Trophoblast cell (in vitro differentiated cells and primary cell): Measurements from ENCODE around the gene ABCG2.

Source experiments
- DNase-seq, 2 donors: peaks; one replicate each; pipeline ENCODE4 v3.0.0-alpha.2; 2016
- H2AFZ ChIP-seq: 2 replicates; pipeline ENCODE4 v1.6.1; 2013; ENCODE audit warnings: low read length, moderate library complexity, mild to moderate bottlenecking; ENCODE audit not compliant: insufficient read depth, poor library complexity
- H2AK5ac ChIP-seq: 2 replicates; pipeline ENCODE4 v1.6.1; 2013; ENCODE audit warnings: mild to moderate bottlenecking, low read length
- H2BK120ac ChIP-seq: 2 replicates; pipeline ENCODE4 v1.6.1; 2013; ENCODE audit warnings: low read length, mild to moderate bottlenecking, moderate library complexity; ENCODE audit not compliant: insufficient read depth, poor library complexity
- H2BK12ac ChIP-seq: 2 replicates; pipeline ENCODE4 v1.6.1; 2013; ENCODE audit warnings: mild to moderate bottlenecking, low read length, moderate library complexity
- H2BK5ac ChIP-seq: 2 replicates; pipeline ENCODE4 v1.6.1; 2013; ENCODE audit warnings: low read length, low read depth, moderate library complexity, mild to moderate bottlenecking; ENCODE audit not compliant: poor library complexity
- H3K14ac ChIP-seq: 2 replicates; pipeline ENCODE4 v1.6.1; 2013; ENCODE audit warnings: mild to moderate bottlenecking, low read length
- H3K18ac ChIP-seq: 2 replicates; pipeline ENCODE4 v1.6.1; 2013; ENCODE audit warnings: mild to moderate bottlenecking, low read length
- H3K23ac ChIP-seq: 2 replicates; pipeline ENCODE4 v1.6.1; 2013; ENCODE audit warnings: low read length
- H3K27ac ChIP-seq: 2 replicates; pipeline ENCODE4 v1.5.1; 2013; ENCODE audit warnings: low read depth, mild to moderate bottlenecking, inconsistent platforms, low read length, moderate library complexity
- H3K27me3 ChIP-seq: 2 replicates; pipeline ENCODE4 v1.6.1; 2013; ENCODE audit warnings: inconsistent platforms, mild to moderate bottlenecking, low read length, moderate library complexity; ENCODE audit not compliant: insufficient read depth
- H3K36me3 ChIP-seq, 2 experiments: 1 replicate in 1 of 2; 2 replicates in 1 of 2; pipeline ENCODE4 v1.6.1; 2013; ENCODE audit warnings: low read length in 2 of 2, mild to moderate bottlenecking in 2 of 2, moderate library complexity in 1 of 2; ENCODE audit not compliant: insufficient read depth in 2 of 2, control insufficient read depth in 1 of 2
- H3K4ac ChIP-seq: 2 replicates; pipeline ENCODE4 v1.6.1; 2013; ENCODE audit warnings: low read depth, mild to moderate bottlenecking, low read length, moderate library complexity
- H3K4me1 ChIP-seq, 2 experiments: 1 replicate in 1 of 2; 2 replicates in 1 of 2; pipeline ENCODE4 v1.6.1; 2013; ENCODE audit warnings: low read length in 2 of 2, mild to moderate bottlenecking in 2 of 2, moderate library complexity in 1 of 2; ENCODE audit not compliant: insufficient read depth in 2 of 2, control insufficient read depth in 1 of 2
- H3K4me2 ChIP-seq: 2 replicates; pipeline ENCODE4 v1.6.1; 2013; ENCODE audit warnings: inconsistent platforms, mild to moderate bottlenecking, low read length, moderate library complexity
- H3K4me3 ChIP-seq: 2 replicates; pipeline ENCODE4 v1.5.1; 2013; ENCODE audit warnings: mild to moderate bottlenecking, low read depth, low read length, inconsistent platforms
- H3K79me1 ChIP-seq: one replicate; pipeline ENCODE4 v1.6.1; 2013; ENCODE audit warnings: low read length
- H3K79me2 ChIP-seq: 2 replicates; pipeline ENCODE4 v1.6.1; 2013; ENCODE audit warnings: low read length, mild to moderate bottlenecking; ENCODE audit not compliant: control insufficient read depth, insufficient read depth, poor library complexity
- H3K9ac ChIP-seq: 2 replicates; pipeline ENCODE4 v1.6.1; 2013; ENCODE audit warnings: mild to moderate bottlenecking, low read length
- H3K9me3 ChIP-seq: 2 replicates; pipeline ENCODE4 v1.6.1; 2013; ENCODE audit warnings: low read depth, mild to moderate bottlenecking, control low read depth, inconsistent platforms, low read length; ENCODE audit not compliant: insufficient read depth
- H4K12ac ChIP-seq: 2 replicates; pipeline ENCODE4 v1.6.1; 2013; ENCODE audit warnings: low read depth, mild to moderate bottlenecking, low read length, moderate library complexity
- H4K8ac ChIP-seq: 2 replicates; pipeline ENCODE4 v1.6.1; 2013; ENCODE audit warnings: low read depth, mild to moderate bottlenecking, low read length, moderate library complexity
- H4K91ac ChIP-seq: one replicate; pipeline ENCODE4 v1.6.1; 2013; ENCODE audit warnings: low read depth, mild to moderate bottlenecking, low read length, moderate library complexity
- WGBS: extraction: QIAGEN DNeasy Blood & Tissue Kit; methylation state at CpG from one replicate; pipeline ENCODE4 v1.1.7; 2013; ENCODE audit warnings: missing lambda C conversion rate; ENCODE audit not compliant: insufficient read length, insufficient coverage; ENCODE audit errors: extremely low coverage; 5-methylcytosine and 5-hydroxymethylcytosine counted together

ABCG2 gene

DNA sequence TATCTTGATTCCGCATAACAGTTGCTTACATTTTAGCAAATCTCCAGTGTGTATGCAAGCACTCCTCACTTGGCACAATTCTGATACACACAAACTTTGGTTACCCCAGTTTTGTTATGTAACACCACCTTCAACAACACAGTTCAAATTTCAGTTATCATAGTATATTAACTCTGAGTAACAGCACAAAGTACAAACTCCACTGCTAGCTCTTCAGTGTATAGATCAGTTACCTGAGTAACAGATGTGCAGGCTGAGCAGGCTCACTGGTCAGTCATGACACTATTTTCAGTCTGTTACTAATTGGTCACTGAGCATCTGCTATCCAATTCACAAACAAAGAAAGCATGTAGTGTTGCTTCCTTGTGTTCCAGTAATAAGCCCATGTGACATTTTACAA is 95.6 kb downstream of the ABCG2 start:
- Histone ChIP-seq H3K9me3 (no peaks in the 10 kb centered on the region), H2BK120ac (no peak overlapping the region), H3K27me3 (no peaks in the 10 kb centered on the region), H3K27ac (no peak overlapping the region), H3K18ac (no peak overlapping the region), H3K79me2 (no peaks in the 10 kb centered on the region), H3K14ac (no peak overlapping the region), H3K4me1 (peaks cover 0 to 2% of the 10 kb centered on the region in 2 experiments), H2BK12ac (no peak overlapping the region), H3K23ac (no peak overlapping the region), H3K36me3 (peaks cover 13 to 14% of the 10 kb centered on the region in 2 experiments), H3K79me1 (no peaks in the 10 kb centered on the region), H2AK5ac (no peak overlapping the region), H2AFZ (no peak overlapping the region), H3K4me3 (no peak overlapping the region), H4K12ac (no peak overlapping the region), H3K4ac (no peak overlapping the region), H2BK5ac (no peak overlapping the region), H4K8ac (no peak overlapping the region), H4K91ac (no peak overlapping the region), H3K9ac (no peak overlapping the region), H3K4me2 (no peak overlapping the region)
- no CpG with 5 or more reads among the region's 1 CpG for whole genome bisulfite sequencing
- no peak for DNase-seq

GRCh38 chr4:88062311-88062710 is 96.1 kb downstream of the ABCG2 start:
- Histone ChIP-seq H3K14ac (no peak overlapping the region), H3K9me3 (no peaks in the 10 kb centered on the region), H3K79me1 (no peaks in the 10 kb centered on the region), H3K4me2 (no peak overlapping the region), H4K8ac (no peak overlapping the region), H3K27me3 (no peaks in the 10 kb centered on the region), H2BK12ac (no peak overlapping the region), H3K79me2 (no peaks in the 10 kb centered on the region), H3K4ac (no peak overlapping the region), H3K9ac (no peak overlapping the region), H3K4me1 (peaks cover 0 to 2% of the 10 kb centered on the region in 2 experiments), H4K12ac (no peak overlapping the region), H2AK5ac (no peak overlapping the region), H2BK5ac (no peak overlapping the region), H2BK120ac (no peak overlapping the region), H3K23ac (no peak overlapping the region), H3K27ac (no peak overlapping the region), H2AFZ (no peak overlapping the region), H3K36me3 (peaks cover 9 to 11% of the 10 kb centered on the region in 2 experiments), H4K91ac (no peak overlapping the region), H3K4me3 (no peak overlapping the region), H3K18ac (no peak overlapping the region)
- DNase-seq: no peak
- no CpG with 5 or more reads among the region's 1 CpG for WGBS

DNA sequence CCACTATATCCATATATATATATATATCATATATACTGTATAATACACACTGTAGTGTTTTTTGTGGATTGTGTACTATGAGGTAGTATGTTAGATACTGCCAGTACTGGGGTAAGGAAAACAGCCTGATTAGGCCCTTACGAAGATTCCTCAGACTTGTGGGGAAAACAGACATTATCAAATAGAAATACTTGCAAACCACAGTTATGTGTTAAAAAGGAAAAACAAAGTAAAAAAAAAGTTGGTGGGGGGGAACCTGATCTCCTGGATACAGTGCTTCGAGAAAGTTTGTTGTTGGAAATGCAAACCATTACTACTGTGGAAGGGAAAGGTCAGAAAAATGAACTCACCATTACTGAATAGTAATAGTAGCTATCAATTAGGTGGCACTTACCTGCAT is 98.0 kb downstream of the ABCG2 start:
- Histone ChIP-seq H2AK5ac (no peak overlapping the region), H3K18ac (no peak overlapping the region), H3K9me3 (no peaks in the 10 kb centered on the region), H3K27me3 (no peaks in the 10 kb centered on the region), H3K14ac (no peak overlapping the region), H3K4me2 (no peak overlapping the region), H3K4me3 (no peak overlapping the region), H3K36me3 (peaks cover 9% of the 10 kb centered on the region in 2 experiments), H2AFZ (no peak overlapping the region), H2BK120ac (no peak overlapping the region), H4K8ac (no peak overlapping the region), H4K12ac (no peak overlapping the region), H3K9ac (no peak overlapping the region), H3K79me2 (no peaks in the 10 kb centered on the region), H4K91ac (no peak overlapping the region), H3K4me1 (peaks cover 0 to 2% of the 10 kb centered on the region in 2 experiments), H3K27ac (no peak overlapping the region), H3K23ac (no peak overlapping the region), H3K4ac (no peak overlapping the region), H2BK5ac (no peak overlapping the region), H3K79me1 (no peaks in the 10 kb centered on the region), H2BK12ac (no peak overlapping the region)
- WGBS: no CpG with 5 or more reads among the region's 2 CpGs
- DNase-seq: no peak

- Histone ChIP-seq H4K91ac (no peak overlapping the region), H3K4ac (no peak overlapping the region), H3K27me3 (no peaks in the 10 kb centered on the region), H3K79me1 (no peaks in the 10 kb centered on the region), H3K9me3 (no peaks in the 10 kb centered on the region), H3K18ac (no peak overlapping the region), H3K79me2 (no peaks in the 10 kb centered on the region), H2BK5ac (no peak overlapping the region), H2AFZ (no peak overlapping the region), H3K23ac (no peak overlapping the region), H3K9ac (no peak overlapping the region), H2BK12ac (no peak overlapping the region), H3K4me1 (peaks cover 0 to 2% of the 10 kb centered on the region in 2 experiments), H3K27ac (no peak overlapping the region), H4K12ac (no peak overlapping the region), H3K4me2 (no peak overlapping the region), H2AK5ac (no peak overlapping the region), H2BK120ac (no peak overlapping the region), H3K36me3 (peaks cover 9% of the 10 kb centered on the region in 2 experiments), H3K14ac (no peak overlapping the region), H3K4me3 (no peak overlapping the region), H4K8ac (no peak overlapping the region)
- no peak for DNase-seq
- WGBS: no CpG with 5 or more reads among the region's 2 CpGs
Observed at GRCh38 chr4:88059766-88060165, 98.7 kb downstream of the ABCG2 start.
